Measurements from ENCODE around the gene CRIP1. TPM values are rescaled to one million over a fixed set of nuclear protein-coding genes. Genes with fewer than 3 reads are reported as not detected.
A peak's percentile ranks its signal among the peaks of the same experiment; 100 is the strongest.

Gene CRIP1
- total RNA-seq, 1 experiment from 2014 or later = 6.9 TPM

DNA sequence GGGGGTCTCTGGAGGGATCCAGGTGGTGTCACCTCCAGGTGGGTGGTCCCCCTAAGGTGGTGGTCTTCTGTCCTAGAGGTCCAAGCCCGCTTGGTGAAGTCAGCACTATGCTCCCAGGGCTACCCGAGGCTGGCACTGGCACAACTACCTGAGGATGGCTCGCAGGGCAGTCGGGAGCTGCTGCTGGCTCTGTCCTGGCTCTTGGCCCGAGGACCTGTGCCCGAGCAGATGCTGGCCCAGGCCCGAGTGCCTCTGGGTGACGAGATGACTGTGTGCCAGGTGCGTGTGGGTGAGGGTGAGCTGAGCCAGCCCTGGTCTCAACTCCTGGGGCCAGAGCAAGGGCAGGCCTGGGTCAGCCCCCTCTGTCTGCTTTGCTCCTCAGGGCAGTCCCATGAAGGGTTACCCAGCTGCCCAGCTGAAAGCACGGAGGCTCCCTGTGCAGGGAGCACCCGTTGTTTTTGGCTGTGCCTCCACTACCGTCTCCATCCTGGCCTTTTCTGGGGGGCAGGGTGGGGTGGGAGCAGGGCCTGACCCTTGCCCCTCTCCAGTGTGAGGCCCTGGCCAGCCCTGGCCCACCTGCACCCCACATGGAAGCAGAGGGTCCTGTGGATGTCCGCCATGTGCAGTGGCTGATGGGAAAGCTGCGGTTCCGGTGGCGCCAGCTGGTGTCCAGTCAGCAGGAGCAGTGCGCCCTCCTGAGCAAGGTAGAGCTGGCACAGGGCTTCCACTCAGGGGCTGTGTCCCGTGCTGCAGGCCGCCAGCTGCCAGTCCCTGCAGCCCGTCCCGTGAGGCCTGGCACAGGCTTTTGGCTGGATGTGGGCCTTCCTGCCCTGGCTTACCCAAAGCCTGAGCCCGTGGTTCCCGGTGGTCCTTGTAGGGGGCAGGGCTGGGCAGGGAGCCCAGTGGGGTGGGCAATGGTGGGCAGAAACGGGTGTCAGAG is 5.6 kb downstream of the CRIP1 start:
- TF ChIP-seq, protein P1, sequence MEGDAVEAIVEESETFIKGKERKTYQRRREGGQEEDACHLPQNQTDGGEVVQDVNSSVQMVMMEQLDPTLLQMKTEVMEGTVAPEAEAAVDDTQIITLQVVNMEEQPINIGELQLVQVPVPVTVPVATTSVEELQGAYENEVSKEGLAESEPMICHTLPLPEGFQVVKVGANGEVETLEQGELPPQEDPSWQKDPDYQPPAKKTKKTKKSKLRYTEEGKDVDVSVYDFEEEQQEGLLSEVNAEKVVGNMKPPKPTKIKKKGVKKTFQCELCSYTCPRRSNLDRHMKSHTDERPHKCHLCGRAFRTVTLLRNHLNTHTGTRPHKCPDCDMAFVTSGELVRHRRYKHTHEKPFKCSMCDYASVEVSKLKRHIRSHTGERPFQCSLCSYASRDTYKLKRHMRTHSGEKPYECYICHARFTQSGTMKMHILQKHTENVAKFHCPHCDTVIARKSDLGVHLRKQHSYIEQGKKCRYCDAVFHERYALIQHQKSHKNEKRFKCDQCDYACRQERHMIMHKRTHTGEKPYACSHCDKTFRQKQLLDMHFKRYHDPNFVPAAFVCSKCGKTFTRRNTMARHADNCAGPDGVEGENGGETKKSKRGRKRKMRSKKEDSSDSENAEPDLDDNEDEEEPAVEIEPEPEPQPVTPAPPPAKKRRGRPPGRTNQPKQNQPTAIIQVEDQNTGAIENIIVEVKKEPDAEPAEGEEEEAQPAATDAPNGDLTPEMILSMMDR (conservative IDR thresholded peaks at IDR 0.05) = no peak
- Histone ChIP-seq H4K8ac (replicated peaks; ENCODE audit: insufficient read length, low read depth, low read length) (no peak overlapping the region), H2BK15ac (ENCODE audit: low read depth, low read length) (no peak overlapping the region), H3K27me3 (ENCODE audit: insufficient read depth, low read length) (peaks cover 13% of the 10 kb centered on the region; the same call in 1 of the 2 replicates), H3K79me2 (ENCODE audit: insufficient read depth, low read length) (no peaks in the 10 kb centered on the region), H4K20me1 (ENCODE audit: control insufficient read depth, insufficient read depth, insufficient read length) (no peaks in the 10 kb centered on the region), H2AK5ac (ENCODE audit: insufficient read length, low read length) (no peak overlapping the region), H3K23me2 (ENCODE audit: insufficient read length, low read depth, low read length, poor library complexity, severe bottlenecking) (peaks cover 3% of the 10 kb centered on the region), H3K14ac (ENCODE audit: insufficient read depth, low read length) (no peak overlapping the region), H3K27ac (ENCODE audit: insufficient read length, low read depth, low read length) (no peak overlapping the region), H2BK5ac (ENCODE audit: insufficient read length, low read length) (no peak overlapping the region), H3K9ac (ENCODE audit: extremely low read depth, insufficient read length, low read length) (no peak overlapping the region), H3K4me2 (ENCODE audit: insufficient read depth, insufficient read length, low read length) (peak overlapping the region; percentile 42), H3T11ph (ENCODE audit: low read length) (no peak overlapping the region), H3K56ac (ENCODE audit: insufficient read length, low read depth, low read length) (no peak overlapping the region), H2BK120ac (ENCODE audit: low read depth, low read length, poor library complexity, severe bottlenecking) (no peak overlapping the region), H3K9me3 (ENCODE audit: control insufficient read depth, low read depth, low read length) (no peaks in the 10 kb centered on the region), H3K79me1 (ENCODE audit: insufficient read depth, low read depth, low read length, poor library complexity, severe bottlenecking) (no peaks in the 10 kb centered on the region), H2BK12ac (ENCODE audit: insufficient read length, low read depth, low read length) (no peak overlapping the region), H2AFZ (ENCODE audit: low read length) (no peak overlapping the region), H3K4ac (ENCODE audit: low read depth, low read length) (no peak overlapping the region), H4K5ac (ENCODE audit: insufficient read length, low read depth, low read length) (no peak overlapping the region), H2BK20ac (ENCODE audit: low read depth, low read length, poor library complexity, severe bottlenecking) (no peak overlapping the region), H3K18ac (ENCODE audit: insufficient read length, low read depth, low read length) (no peak overlapping the region), H3K4me1 (ENCODE audit: insufficient read depth, low read length) (no peaks in the 10 kb centered on the region), H4K91ac (ENCODE audit: insufficient read length, low read depth, low read length) (no peak overlapping the region), H3K23ac (ENCODE audit: insufficient read length, low read depth, low read length) (no peak overlapping the region)
- Mint-ChIP-seq H3K4me3 (peak overlapping the region; percentile 83 to 88), H3K9me3 (peaks cover 0 to 4% of the 10 kb centered on the region in 2 experiments; a peak in 1 of 5 replicates), H3K27ac (no peak overlapping the region; a peak in 1 of 7 replicates), H3K36me3 (ENCODE audit: insufficient read depth in 1 of 3, low read depth in 3 of 3) (peaks cover 0 to 5% (median 0%) of the 10 kb centered on the region in 3 experiments; a peak in 2 of 7 replicates), H3K4me1 (peaks cover 4 to 12% of the 10 kb centered on the region in 2 experiments), H3K27me3 (ENCODE audit: low read depth) (peaks cover 23% of the 10 kb centered on the region)
- no CpG with 5 or more reads among the region's 24 CpGs for WGBS (ENCODE audit: extremely low coverage, insufficient read length, low lambda C conversion rate)
- peak; percentile 21 for DNase-seq
